TTC549 (cell line): ENCODE data around the gene ZBTB44.
"Not testable (repeated sequence)": the region's sequence is repeated elsewhere in the genome, so short reads cannot be mapped to it uniquely, and the experiment has no call there.

Source experiments
- FAIRE-seq: peaks from 2 replicates; lab custom pipeline; 2012; peaks lifted over from hg19 to GRCh38; lab: Jason Lieb, UNC

The ZBTB44 gene

DNA sequence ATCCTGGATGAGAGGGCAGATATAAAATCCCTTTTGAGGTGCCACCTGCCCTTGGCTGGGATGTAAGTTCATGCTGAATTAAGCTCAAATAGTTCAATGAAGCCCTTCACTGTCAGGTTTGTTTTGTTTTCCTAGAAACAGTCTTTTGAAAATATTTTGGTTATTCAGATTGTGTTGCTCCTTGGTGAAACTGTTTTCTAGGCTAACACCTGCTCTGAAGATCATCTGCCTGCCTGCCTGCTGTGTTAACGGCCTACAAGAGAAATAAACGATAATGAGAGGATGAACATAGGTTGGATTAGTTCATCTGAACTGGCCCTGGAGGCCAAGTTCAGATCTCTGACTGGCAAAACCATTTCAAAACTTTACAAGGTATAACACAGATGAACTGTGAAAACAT is 67.4 kb downstream of the ZBTB44 start:
- FAIRE-seq: no peak

DNA sequence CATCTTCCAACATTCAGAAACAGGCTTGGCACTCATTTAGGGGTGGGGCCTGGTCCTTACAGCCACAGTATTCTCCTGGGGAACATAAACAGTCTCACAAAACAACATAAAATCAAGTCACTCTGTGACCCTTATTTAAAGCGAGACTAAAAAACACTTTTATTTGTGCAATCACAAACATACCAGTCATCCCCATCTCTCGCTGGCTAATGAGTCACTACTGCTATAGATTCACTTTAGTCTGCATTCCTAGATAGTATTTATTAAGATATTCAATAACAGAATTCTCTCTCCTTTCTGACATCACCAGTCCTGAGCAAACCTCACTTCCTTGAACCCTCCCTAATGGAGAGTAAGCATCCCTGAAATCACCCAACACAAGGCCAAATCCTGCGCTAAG is 68.0 kb downstream of the ZBTB44 start:
- no peak for FAIRE-seq

DNA sequence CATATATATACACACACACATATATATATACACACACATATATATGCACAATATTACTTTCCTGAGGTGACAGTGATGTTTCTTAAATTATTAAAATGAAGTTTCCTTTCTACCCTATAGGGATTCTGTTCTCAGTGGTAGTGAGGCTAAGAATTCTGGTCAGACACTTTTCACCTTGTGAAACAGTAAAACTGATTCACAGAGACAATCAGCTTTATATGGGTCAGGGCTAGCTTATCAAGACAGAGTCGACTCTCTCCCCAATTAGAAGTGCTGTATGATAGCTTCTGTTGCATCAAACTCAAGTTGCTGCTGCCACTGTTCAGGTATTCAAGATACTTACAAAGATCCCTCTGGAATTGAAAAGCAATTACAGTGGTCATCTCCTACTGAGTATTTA is 68.4 kb downstream of the ZBTB44 start:
- no peak for FAIRE-seq

DNA sequence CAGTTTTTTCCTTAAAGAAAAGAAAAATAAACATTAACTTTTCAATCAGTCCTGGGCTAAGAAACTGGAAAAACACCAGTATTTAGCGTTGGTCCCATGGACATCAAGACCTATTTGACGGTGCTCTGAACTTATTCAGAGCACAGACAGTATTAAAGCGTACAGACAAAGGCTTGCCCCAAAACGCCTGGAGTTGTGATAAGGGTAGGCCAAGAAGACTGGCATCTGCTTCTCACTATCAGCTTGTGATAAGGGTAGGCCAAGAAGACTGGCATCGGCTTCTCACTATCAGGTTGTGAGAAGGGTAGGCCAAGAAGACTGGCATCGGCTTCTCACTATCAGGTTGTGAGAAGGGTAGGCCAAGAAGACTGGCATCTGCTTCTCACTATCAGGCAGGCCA is 69.3 kb downstream of the ZBTB44 start:
- FAIRE-seq: not testable (repeated sequence)

DNA sequence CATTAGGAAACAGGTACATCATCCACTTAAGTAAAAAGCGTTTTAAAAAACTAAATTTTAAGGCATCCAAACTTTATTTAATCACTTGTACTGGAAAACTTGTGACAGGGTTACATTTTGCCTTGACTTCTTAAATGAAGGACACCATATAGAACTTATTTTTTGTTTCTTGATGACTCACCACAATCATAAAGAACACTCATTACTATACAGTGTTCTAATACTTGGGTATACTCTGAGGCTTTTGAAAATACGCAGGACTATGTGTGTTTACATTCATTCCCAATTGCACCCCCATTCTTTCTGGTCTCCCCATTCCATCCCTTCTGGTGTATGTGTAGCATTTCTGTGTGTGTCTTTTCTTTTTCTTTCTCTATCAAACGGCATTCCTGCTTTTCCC is 69.9 kb downstream of the ZBTB44 start:
- FAIRE-seq: no peak

DNA sequence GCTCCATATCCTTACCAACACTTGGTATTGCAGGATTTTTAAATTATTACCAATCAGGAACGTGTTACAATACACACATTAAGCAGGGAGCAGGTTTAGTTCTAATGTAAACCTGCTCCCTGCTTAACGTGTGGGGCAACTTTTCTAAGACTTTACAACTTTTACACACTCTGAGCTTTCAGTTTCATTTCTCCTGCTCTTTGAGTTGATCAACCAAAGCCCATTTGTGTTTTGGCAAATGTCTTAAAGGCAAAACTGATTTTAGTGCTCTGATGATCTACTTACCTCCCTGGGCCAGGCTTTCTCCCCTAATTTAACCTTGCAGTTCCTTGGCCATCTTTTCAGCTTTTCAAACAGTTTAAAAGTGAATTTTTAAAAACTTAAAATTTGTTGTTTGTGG is 70.9 kb downstream of the ZBTB44 start:
- no peak for FAIRE-seq

DNA sequence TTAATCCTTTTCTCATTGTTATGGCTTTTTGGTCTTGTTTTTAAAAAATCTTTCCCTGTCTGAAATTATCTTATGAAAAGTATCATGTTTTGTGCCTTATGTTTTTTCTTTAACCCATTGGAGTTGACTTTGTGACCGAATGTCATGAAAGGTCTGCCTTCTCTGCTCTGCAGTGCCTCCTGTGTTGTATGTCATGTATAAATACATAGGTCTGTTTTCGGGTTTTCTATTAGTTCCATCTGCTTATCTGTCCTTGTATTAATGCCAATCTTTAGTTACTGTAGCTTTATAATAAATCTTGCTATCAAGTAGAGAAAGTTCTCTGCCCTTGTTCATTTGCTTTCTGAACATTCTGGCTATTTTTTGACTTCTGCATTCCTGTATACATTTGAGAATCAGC is 73.0 kb downstream of the ZBTB44 start:
- FAIRE-seq: no peak

DNA sequence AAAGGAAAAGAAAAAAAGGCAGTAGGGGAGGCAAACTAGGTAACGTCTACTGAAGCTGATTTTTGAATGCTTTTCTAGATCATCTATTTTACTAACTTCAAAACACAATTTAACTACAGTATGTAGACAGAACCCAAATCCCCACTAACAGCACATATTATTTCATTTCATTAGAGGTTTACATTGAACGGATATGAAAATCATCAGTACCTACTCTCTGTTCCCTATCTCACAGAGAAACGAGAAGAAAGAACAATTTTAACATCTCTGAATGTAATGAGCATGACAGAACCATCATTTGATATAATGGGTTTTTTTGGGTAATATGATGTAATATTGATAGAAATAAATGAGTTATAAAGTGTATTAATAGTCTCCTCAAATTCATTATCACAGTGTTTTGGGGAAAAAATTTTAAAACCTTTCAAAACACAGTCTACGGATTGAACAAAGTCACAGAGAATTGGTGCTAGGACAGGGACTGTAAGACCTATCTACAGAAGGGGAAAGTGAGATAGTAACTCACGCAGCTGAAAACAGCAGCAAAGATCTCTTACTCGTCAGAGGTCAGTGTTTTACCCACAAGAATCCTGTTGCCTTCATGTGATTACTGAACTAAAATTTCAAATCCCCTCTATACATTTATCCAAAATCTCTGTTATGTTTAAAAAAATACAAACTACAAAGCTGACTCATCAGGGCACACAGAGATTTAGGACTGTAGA is 77.3 kb downstream of the ZBTB44 start:
- no peak for FAIRE-seq

DNA sequence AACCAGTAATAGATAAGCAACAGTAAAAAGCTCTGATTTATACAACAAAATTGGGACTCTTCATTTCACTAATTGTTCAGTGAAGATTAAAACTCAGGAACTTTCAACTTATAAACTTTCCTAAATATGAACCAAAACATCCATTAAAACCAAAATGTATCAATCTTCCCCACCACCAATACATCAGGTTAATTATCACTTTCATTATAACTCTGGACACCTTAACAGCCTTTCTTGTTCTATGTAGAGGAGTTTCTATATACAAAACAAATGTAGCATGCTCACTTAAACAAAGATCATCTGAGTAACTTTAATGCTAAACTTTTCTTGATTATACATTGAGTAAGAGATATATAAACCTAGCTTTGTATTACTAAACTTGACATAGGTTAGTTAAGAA is 80.4 kb downstream of the ZBTB44 start:
- no peak for FAIRE-seq

DNA sequence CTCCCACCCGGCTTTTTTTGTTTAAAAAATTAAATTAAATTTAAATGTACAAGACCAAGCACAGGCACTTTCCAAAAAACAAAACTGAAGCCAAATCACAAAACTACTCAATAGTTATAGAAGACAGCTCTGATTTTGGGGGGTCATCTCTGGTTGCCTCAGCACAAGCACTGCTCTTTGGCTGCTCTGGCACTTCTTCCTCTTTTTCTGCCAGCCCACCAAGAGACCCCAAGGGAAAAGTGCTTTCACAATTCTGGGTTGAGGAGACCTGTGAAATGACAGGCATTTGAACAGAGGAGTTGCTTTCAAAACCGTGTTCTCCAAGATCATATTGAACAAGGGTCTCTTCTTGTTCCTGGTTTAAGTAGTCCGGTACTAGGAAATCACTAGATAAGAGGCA is 80.8 kb downstream of the ZBTB44 start:
- not testable (repeated sequence) for FAIRE-seq

DNA sequence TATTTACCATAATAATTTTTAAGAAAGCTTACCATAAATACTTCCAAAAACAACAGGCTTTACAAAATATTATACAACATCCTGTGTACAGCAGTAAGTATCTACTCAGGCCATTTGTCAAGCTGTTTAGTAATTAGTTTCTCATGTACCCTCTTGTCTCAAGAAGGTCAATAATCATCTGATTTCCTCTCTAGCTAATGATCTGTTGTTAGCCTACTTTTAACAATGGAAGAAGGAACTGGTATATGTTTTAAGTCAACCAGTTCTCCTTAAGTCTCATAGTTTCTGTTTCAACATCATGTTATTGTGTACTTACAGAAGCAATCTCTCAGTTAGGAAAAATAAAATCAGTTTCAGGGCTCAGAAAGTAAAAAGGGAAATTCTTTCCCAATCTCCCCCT is 81.2 kb downstream of the ZBTB44 start:
- FAIRE-seq: not testable (repeated sequence)

DNA sequence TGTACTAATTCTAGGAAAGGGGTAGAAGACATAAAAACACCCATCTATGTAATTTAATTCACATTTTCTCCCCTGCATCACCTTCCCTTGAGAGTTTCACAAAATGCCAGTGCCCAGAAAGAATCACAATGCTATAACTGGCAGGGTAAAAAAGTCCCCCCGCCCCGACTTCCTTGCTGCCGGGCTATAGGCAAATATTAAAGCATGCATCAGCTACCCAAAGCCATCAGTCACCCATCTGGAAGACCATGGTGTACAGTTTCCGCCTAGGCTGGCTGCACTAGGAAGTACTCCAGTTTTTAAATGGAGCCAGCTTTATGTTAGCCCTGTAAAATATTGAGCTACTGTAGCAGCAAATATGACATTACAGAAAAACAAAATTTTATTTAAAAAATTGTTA is 87.3 kb downstream of the ZBTB44 start:
- FAIRE-seq: no peak

DNA sequence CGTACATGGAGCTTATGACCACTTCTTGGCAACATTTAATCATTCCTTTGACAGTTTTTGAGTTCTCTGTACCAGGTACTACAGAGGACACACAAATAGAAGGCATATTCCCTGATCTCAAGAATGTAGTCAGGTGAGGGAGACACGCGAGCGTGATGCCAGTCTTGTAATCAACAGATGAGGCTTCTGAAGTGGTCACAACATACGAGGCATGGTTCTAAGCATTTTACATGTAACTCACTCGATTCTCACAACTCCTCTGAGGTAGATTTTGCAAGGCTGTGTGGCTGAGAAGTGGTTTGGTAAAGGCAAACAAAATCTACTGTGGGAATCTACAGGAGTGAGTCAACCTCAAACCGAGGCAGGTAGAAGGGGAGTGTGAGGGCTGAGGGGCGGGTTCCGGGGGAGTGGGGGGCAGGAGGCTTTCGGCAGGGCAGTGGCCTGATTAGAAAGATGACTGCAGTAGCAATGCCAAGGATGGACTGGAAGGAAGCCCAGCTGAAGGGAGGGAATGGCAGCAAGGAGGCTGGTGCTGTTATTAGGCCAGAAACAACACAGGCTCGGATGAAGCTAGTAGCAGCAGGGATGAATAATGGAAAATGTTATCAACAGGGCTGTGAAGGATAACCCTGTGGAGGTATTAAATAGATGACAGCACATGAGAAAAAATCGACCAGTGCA is 91.3 kb downstream of the ZBTB44 start:
- no peak for FAIRE-seq

DNA sequence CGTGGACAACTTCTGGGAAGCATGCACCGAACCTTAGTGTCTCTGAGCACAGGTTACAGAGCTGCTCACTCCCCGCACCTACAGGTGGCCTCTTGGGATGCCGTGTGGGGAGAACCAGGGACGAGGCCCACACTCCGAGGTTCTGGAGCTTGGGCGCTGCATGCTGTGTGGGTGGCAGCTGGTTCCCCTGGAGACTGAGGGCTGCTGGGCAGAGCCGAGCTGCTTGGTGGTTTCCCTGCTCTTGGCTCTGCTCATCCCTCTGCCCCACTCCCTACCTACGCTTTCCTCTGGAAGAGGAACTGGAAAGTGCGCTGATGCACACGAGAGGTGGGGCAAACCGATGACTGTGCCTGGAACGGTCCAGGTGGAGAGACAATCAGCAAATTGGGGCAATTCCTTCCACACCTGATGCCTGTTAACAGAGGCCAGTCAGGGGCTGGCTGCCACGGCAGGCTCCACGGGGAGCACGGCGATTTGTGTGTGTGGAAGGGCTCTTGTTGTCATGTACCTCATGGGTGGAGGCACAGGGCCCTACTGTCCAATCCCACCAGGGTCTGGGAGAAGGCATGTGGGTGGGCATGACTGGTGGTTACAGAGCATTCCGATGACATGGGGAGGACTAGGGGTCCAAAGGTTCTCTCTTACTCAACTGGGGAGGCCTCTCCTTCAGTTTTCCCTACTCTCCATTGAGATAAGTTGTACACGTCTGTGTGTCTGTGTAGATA is 94.2 kb downstream of the ZBTB44 start:
- no peak for FAIRE-seq

DNA sequence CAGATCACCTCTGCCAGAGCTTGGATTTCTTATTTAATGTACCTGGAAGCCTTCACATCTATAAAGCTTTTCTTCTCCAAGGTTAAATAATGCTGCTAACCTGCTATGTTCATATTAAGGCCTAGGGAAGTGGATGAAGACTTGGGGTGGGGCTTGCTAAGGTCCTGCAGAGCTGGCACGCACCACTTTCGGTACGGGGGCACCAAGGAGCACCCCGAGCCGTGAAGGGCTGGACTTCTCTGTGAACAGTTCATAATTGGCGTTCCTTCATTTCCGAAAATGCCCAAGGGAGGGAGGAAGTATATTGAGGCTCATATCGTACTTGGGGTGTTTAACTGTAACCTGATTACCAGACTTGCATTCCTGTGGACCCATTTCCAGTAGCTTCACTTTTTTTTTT is 95.6 kb downstream of the ZBTB44 start:
- FAIRE-seq: no peak

DNA sequence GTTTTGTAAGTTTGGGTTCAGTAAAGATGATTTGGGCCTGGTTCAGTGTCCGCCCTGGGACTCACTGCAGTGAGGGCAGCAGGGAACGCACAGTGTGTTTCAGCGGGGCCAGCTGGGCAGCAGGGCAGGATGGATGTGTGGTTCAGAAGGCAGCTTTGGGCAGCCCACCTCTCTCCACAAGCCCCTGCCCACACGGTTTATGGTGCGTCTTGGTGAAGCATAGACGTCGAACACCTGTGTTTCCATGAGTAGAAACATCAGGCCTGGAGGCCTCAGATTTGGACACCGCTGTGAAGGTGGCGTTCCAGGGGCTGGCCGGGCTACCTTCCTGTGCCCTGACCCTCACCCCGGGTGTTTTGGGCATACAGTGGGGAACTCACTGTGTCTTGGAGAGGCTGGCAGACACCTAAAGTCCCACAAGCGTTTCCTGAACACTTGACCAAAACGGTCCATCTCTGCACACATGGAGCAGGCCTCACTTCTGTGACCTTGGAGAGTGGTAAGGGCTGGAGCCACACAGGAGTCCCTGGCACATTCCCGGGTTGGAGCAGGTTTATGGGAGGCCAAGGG is 96.1 kb downstream of the ZBTB44 start:
- no peak for FAIRE-seq

DNA sequence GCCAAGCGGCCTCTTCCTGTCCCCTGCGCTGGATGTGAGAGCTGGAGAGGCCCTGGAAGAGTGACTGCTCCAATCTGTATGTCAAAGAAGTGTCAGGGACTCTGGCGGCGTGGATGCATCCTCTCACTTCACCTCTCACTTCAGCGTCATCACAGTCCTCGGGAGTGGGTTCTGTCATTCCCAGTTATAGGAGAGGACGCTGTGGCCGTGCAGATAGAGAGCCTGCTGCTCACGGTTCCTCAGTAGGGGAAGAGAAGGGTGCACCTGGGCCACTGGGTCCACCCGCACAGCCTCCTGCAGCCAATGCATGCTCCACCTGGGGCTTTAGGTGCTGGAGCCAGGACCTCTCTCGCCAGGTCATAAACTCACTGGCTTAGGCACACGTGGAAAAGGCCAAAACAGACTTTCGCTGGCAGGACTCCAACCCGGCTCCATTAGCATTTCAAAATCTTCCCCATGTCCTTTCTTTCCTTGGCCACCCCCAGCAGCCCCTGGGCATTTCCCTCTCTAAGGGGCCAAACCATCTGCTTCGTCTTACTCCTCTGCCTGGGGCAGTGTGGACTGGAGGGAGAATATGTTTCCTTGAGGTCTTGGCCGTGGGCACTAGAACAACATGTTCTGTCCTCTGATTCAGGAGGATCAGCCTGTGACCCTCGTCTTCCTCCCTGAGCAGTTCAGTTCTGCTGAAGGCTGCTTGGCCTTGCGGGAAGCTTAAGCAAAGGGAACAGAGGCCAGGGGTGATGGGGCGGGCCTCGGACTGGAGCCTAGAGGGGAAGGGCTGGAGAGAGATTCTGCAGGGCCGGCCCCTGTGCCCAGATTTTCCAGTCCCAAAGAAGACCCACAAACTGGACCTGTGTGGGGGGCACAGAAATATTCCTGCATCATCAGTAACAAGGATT is 97.3 kb downstream of the ZBTB44 start:
- FAIRE-seq: no peak

DNA sequence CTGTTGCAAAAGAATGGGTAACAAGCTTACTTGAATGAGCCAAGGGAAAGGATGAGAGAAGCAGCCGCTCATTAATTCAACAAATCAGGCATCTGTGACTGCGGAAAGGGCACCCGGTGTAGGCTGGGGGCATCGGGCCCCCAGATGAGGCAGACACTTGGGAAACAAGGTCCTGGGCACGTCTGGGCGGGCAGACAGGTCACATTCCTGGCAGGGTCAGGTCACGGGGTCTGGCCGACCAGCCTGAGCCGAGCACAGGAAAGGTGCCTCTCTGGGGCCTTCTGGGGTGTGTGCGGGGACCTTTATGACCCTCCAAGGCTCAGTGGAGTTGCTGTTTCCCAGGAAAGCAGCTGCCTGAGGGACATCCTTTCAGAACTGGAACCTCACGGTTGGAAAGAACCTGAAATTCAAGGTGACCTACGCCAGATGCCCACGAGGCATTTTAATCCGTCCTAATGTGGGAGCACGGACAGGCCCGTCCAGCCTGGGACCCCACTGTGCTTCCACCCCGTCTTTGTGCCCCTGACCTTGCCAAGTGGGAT is 98.1 kb downstream of the ZBTB44 start:
- FAIRE-seq: no peak

DNA sequence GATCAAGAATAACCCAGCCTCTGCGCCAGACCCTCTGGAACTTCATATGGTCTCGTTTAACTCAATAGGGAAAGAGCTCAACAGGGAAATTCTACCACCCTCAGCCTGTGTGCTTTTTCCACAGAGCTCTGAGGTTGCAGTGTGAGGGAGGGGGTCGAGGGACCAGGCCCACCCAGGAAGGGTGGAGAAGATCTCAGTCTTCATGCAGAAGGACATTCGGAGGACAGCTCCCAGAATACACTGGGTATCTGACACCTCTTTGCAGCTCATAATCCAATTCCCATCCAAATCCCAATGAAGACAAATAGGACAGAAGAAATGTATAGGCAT is 98.5 kb downstream of the ZBTB44 start:
- FAIRE-seq: no peak

DNA sequence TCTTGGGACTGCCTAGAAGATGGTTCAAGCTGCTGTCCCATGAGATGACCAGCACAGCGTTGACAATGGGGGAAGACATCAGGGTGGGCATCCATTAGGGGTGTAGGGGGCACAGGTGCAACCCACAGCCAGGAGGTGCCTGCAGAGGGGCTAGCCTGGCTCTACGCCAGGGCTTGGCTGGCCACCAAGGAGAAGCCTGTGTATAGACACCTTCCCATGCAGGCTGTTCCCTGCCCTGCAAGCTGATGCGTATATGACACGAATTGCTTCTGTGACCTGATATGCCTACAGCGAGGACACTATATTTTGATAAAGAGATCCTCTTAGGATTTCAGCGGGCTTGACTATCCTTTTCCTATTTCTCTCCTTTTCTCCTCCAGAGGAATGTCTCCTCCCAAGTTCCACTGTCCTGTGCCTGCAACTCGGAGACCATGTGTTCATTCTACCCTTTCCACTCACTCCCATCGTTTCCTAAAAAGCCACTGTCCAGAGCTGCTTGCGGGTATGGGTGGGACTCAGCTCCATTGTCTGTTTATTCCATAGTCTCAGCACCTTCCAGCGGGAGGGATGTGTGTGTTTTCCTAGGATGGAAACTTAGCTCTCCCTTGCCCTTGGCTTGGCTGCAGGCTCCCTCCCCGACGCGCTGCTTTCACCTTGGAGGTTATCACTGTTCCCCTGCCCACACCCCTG is 99.0 kb downstream of the ZBTB44 start:
- FAIRE-seq: no peak

DNA sequence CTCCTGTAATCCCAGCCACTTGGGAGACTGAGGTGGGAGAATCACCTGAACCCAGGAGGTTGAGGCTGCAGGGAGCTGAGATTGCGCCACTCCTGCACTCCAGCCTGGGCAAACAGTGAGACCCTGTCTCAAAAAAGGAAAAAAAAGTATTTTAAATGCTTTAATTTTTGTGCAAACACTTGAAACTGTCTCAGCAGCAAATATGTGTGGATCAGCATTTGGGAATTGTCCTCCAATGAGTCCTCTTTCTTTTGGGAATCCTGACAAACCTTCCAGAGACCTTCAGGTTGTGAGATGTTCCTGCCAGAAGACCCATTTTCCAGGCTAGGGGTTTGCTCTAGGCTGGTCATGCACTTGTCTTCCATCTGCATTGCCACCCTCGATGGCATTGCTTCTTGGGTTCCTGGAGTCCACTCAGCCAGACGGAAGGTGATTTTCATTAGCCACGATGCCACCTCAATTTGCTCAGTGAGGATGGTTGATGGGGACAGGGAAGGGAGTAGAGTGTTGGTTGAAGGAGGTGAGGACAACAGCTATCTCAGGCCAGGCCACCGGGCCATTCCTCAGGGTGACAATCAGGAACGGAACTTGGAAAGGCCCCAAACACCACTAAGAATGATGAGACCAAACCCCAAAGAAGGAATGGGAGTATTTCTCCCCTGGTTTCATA is 99.7 kb downstream of the ZBTB44 start:
- no peak for FAIRE-seq
